Loucy (cell line): Measurements from ENCODE around the gene RNF135.

Experiments
- CTCF ChIP-seq: fragments of 200-600 bp; sonication (generic); conservative IDR thresholded peaks from 2 replicates; pipeline ENCODE4 v1.5.1; 2014; ENCODE audit warnings: mild to moderate bottlenecking, antibody characterized with exemption, low read length
- EZH2phosphoT487 ChIP-seq: fragments of 200-600 bp; IDR thresholded peaks from 2 replicates; pipeline ENCODE4 v1.6.1; 2018; ENCODE audit warnings: antibody characterized with exemption, mild to moderate bottlenecking, moderate library complexity, borderline replicate concordance

- TF ChIP-seq CTCF (no peak), EZH2phosphoT487 (no peak)
Observed at GRCh38 chr17:31007695-31008373, 37.0 kb downstream of the RNF135 start.
